ENCODE data around the gene ZNF502. TPM values are rescaled to one million over a fixed set of nuclear protein-coding genes. Genes with fewer than 3 reads are reported as not detected.

ZNF502 gene
- total RNA-seq, 2 experiments from 2014 or later = not detected

DNA sequence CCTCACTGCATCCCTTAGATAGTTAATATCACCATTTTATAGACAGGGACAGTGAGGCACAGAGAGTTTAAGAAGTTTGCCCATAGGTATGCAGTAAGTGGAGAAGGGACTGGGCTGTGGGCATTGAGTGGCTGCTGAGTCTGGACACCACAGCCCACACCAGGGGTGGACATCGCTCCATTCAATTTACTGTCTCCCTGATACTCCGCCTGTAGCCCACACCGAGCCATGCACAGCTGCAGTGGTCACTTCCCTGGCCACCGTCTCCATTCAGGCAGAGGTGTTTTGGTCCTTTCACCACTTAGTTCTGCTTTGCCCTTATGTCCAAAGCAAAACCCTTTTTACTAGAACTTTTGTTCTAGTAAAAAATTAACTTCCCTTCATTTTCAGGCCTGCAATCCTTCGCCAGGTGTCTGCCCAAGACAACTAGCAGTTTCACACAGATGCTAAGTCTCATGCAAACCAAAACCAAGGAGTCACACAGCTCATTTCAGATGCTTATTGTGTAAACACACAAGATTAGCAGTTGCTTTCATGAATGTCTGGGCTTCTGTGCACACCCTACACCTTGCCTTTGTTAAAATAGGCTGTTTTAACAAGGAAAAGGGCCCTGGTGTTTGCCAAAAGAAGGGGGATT, 33.9 kb upstream of the ZNF502 start:
- DNase-seq (ENCODE audit: low spot score) = no peak
- no peak overlapping the region for H2AFZ ChIP-seq (ENCODE audit: low read length)
- no peaks in the 10 kb centered on the region for H3K9me2 ChIP-seq (ENCODE audit: insufficient read depth, low read length)
- H3K79me2 ChIP-seq (ENCODE audit: insufficient read depth, low read depth, low read length) = no peaks in the 10 kb centered on the region
- H3K4me3 ChIP-seq (ENCODE audit: low read depth, low read length, poor library complexity, severe bottlenecking) = no peak overlapping the region
- H3K4me1 ChIP-seq (ENCODE audit: insufficient read depth, low read length, poor library complexity, severe bottlenecking) = no peaks in the 10 kb centered on the region
- H3K4me2 ChIP-seq (ENCODE audit: low read length) = no peak overlapping the region
- TF ChIP-seq EZH2phosphoT487 (IDR thresholded peaks at IDR 0.05; ENCODE audit: borderline replicate concordance, low read depth, low read length) = no peak
- TF ChIP-seq, protein P1, sequence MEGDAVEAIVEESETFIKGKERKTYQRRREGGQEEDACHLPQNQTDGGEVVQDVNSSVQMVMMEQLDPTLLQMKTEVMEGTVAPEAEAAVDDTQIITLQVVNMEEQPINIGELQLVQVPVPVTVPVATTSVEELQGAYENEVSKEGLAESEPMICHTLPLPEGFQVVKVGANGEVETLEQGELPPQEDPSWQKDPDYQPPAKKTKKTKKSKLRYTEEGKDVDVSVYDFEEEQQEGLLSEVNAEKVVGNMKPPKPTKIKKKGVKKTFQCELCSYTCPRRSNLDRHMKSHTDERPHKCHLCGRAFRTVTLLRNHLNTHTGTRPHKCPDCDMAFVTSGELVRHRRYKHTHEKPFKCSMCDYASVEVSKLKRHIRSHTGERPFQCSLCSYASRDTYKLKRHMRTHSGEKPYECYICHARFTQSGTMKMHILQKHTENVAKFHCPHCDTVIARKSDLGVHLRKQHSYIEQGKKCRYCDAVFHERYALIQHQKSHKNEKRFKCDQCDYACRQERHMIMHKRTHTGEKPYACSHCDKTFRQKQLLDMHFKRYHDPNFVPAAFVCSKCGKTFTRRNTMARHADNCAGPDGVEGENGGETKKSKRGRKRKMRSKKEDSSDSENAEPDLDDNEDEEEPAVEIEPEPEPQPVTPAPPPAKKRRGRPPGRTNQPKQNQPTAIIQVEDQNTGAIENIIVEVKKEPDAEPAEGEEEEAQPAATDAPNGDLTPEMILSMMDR (conservative IDR thresholded peaks at IDR 0.05; ENCODE audit: low read length) = no peak
- 0 out of 2 replicates have a peak, but pooled peaks cover 6% of the 10 kb centered on the region for H3K9me3 ChIP-seq (ENCODE audit: low read length)
- no peak overlapping the region for H3K27ac ChIP-seq (ENCODE audit: low read depth, low read length, poor library complexity, severe bottlenecking)
- H4K20me1 ChIP-seq (ENCODE audit: insufficient read depth, low read length) = no peaks in the 10 kb centered on the region
- H3K36me3 ChIP-seq (ENCODE audit: insufficient read depth, low read length) = no peaks in the 10 kb centered on the region
- intact Hi-C loops (cut with micrococcal nuclease; ENCODE audit: unreplicated experiment) = no loop called here
- CTCF ChIA-PET (ENCODE audit: unreplicated experiment) = no interaction called here
- no TSS peak for BruUV-seq (replicated peaks)
- POLR2A ChIA-PET = no interaction called here

GRCh38 chr3:44680921-44681455, 31.5 kb upstream of the ZNF502 start:
- CTCF ChIA-PET (ENCODE audit: unreplicated experiment) = no interaction called here
- POLR2A ChIA-PET = interaction anchor here (0.5 kb wide), 1 partner anchor 208 kb away, joined by 11 read pairs; no protein-coding TSS in a partner anchor
- no peaks in the 10 kb centered on the region for H3K9me2 ChIP-seq (ENCODE audit: insufficient read depth, low read length)

More at GRCh38 chr3:44680921-44681455, 31.5 kb upstream of the ZNF502 start:
- no peak overlapping the region for H3K27ac ChIP-seq (ENCODE audit: low read depth, low read length, poor library complexity, severe bottlenecking)
- H3K4me1 ChIP-seq (ENCODE audit: insufficient read depth, low read length, poor library complexity, severe bottlenecking) = peaks cover 5% of the 10 kb centered on the region
- H4K20me1 ChIP-seq (ENCODE audit: insufficient read depth, low read length) = no peaks in the 10 kb centered on the region
- no peak overlapping the region for H2AFZ ChIP-seq (ENCODE audit: low read length)
- H3K4me3 ChIP-seq (ENCODE audit: low read depth, low read length, poor library complexity, severe bottlenecking) = no peak overlapping the region
- H3K79me2 ChIP-seq (ENCODE audit: insufficient read depth, low read depth, low read length) = no peaks in the 10 kb centered on the region
- DNase-seq (ENCODE audit: low spot score) = no peak
- BruUV-seq (replicated peaks) = no TSS peak
- no peak for TF ChIP-seq EZH2phosphoT487 (IDR thresholded peaks at IDR 0.05; ENCODE audit: borderline replicate concordance, low read depth, low read length)
- TF ChIP-seq, protein P1 (conservative IDR thresholded peaks at IDR 0.05; ENCODE audit: low read length) = no peak
- peaks cover 5% of the 10 kb centered on the region; the same call in 1 of the 2 replicates for H3K9me3 ChIP-seq (ENCODE audit: low read length)
- no peak overlapping the region for H3K4me2 ChIP-seq (ENCODE audit: low read length)
- H3K36me3 ChIP-seq (ENCODE audit: insufficient read depth, low read length) = 0 out of 2 replicates have a peak, but pooled peaks cover 5% of the 10 kb centered on the region
- intact Hi-C loops (cut with micrococcal nuclease; ENCODE audit: unreplicated experiment) = no loop called here

Data from OCI-LY7 (cell line).